K562 (cell line): ENCODE data around the gene PLSCR3. TPM values are rescaled to one million over a fixed set of nuclear protein-coding genes. Genes with fewer than 3 reads are reported as not detected.

ENCODE experiments used
- KLF10 ChIP-seq: fragments of 250-450 bp; sonication (Bioruptor Pico); IDR thresholded peaks from 2 replicates; pipeline ENCODE4 v1.6.1; 2021; ENCODE audit warnings: matching md5 sums
- MCM7 ChIP-seq, 2 experiments: fragments of 450-650 bp; IDR thresholded peaks; 2 replicates each; pipeline ENCODE4 v1.6.1; 2016 to 2018
- MEIS2 ChIP-seq: fragments of 450-650 bp; IDR thresholded peaks from 2 replicates; pipeline ENCODE4 v1.6.1; 2014; ENCODE audit warnings: mild to moderate bottlenecking; ENCODE audit not compliant: partially characterized antibody
- NFXL1 ChIP-seq: fragments of 450-650 bp; formaldehyde crosslinking; IDR thresholded peaks from 2 replicates; pipeline ENCODE4 v1.4.0; 2021; ENCODE audit warnings: mild to moderate bottlenecking
- PCBP1 ChIP-seq: fragments of 200-400 bp; formaldehyde crosslinking; IDR thresholded peaks from 2 replicates; pipeline ENCODE4 v1.6.1; 2018; ENCODE audit warnings: mild to moderate bottlenecking, low read depth, low read length; ENCODE audit not compliant: poor library complexity, severe bottlenecking
- SMAD2 ChIP-seq: fragments of 150-350 bp; IDR thresholded peaks from 2 replicates; pipeline ENCODE4 v1.6.1; 2014; ENCODE audit warnings: low read depth, mild to moderate bottlenecking, low read length
- TAL1 ChIP-seq: fragments of 450-650 bp; IDR thresholded peaks from 2 replicates; pipeline ENCODE4 v1.6.1; 2016; ENCODE audit warnings: mild to moderate bottlenecking
- polyA plus RNA-seq, 8 experiments: library from polyadenylated mRNA; depleted of rRNA in 4 of 8; stranded (reverse) in 5 of 8; unstranded in 3 of 8; fragments of >200 nt; fragmentation: Nextera tagmentation in 2 of 8; fragmentation: Illumina TruSeq in 1 of 8; extraction: Ambion mirVana in 2 of 8; extraction: Trizol in 1 of 8; gene quantifications; 2 replicates each; pipeline versions ENCODE4 v1.2.1 to v1.2.3, GENCODE V29; 2011 to 2014; ENCODE audit warnings: inconsistent platforms in 1 of 8, missing spikeins in 1 of 8
- total RNA-seq, 7 experiments: library from RNA; depleted of rRNA in 6 of 7; stranded (reverse); fragments of >200 nt in 6 of 7; fragmentation: Illumina TruSeq in 2 of 7; extraction: Trizol in 2 of 7; gene quantifications; 2 replicates each; pipeline versions ENCODE4 v1.2.1 to v1.2.3, GENCODE V29; 2011 to 2021; ENCODE audit warnings: low replicate concordance in 1 of 7
- TF ChIP-seq, protein P1 (sequence below), 2 experiments: fragments of 450-650 bp; IDR thresholded peaks; 2 replicates each; pipeline ENCODE4 v1.6.1; 2018; ENCODE audit warnings: mild to moderate bottlenecking in 2 of 2, low read depth in 1 of 2; ENCODE audit not compliant: partially characterized antibody in 2 of 2
- TF ChIP-seq, protein P2 (sequence below): fragments of 450-650 bp; IDR thresholded peaks from 2 replicates; pipeline ENCODE4 v1.6.1; 2016; ENCODE audit warnings: missing biosample characterization, missing genetic modification characterization
- TF ChIP-seq, protein P3 (sequence below): fragments of 250-450 bp; sonication (Bioruptor Pico); IDR thresholded peaks from 2 replicates; pipeline ENCODE4 v1.4.0; 2020; ENCODE audit warnings: mild to moderate bottlenecking, moderate library complexity
- TF ChIP-seq, protein P4 (sequence below), 2 experiments: fragments of 200-800 bp in 1 of 2; sonication (Bioruptor generic) in 1 of 2; sonication (generic) in 1 of 2; formaldehyde crosslinking in 1 of 2; IDR thresholded peaks in 1 of 2; conservative IDR thresholded peaks in 1 of 2; 2 replicates each; pipeline versions ENCODE4 v1.5.0 to v1.6.1; 2016 to 2020; ENCODE audit warnings: missing compliant biosample characterization in 1 of 2, missing genetic modification characterization in 1 of 2, missing genetic modification reagents in 1 of 2
- TF ChIP-seq, protein P5 (sequence below): fragments of 250-450 bp; sonication (Bioruptor Pico); IDR thresholded peaks from 2 replicates; pipeline ENCODE4 v1.5.0; 2020; ENCODE audit warnings: mild to moderate bottlenecking, borderline replicate concordance
- TF ChIP-seq, protein P6 (sequence below): IDR thresholded peaks from 2 replicates; pipeline ENCODE4 v1.6.1; 2011; ENCODE audit not compliant: insufficient read length; ENCODE audit errors: extremely low read depth

The PLSCR3 gene
- total and polyA plus RNA-seq, 9 of the 15 experiments (the other 6 are each of a cell fraction or from before 2014, with no cell fraction given): 3.2 to 16.8 (median 4.5) TPM

DNA sequence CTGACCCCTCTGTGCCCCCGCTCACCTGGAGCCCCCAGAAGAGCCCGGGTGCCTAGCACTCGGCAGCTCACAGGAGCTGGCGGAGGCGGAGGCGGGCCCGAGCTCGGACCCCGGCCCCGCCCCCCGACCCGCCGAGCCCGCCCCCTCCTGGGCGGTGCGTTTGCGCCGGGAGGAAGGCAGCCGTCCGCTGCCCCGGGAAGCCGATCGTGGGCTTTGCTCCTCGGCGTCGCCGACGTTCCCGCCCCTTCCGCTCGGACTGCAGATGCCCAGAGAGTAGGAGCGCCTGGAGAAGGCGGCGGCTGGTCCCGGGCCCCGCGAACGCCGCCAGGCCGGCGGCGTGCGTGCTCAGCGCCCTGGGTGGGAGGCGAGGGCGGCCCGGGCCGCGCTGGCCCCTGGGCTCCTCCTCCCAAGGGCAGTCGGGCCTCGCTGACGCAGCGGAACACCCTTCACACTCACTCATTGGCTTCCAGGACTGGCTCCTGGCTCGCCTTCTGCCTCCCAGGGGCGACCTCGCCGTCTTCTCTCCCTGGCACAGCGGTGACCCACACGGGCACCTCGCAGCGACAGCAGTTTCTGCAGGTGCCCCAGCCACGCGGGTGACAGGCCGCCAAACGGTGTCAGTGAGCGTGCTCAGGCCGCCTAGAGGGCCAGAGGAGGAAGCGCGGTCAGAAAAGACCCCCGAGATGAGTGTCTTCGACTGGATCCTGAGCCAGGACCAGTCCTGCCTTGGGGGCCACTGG, at the start of gene PLSCR3 (continued):
- TF ChIP-seq, protein P1, sequence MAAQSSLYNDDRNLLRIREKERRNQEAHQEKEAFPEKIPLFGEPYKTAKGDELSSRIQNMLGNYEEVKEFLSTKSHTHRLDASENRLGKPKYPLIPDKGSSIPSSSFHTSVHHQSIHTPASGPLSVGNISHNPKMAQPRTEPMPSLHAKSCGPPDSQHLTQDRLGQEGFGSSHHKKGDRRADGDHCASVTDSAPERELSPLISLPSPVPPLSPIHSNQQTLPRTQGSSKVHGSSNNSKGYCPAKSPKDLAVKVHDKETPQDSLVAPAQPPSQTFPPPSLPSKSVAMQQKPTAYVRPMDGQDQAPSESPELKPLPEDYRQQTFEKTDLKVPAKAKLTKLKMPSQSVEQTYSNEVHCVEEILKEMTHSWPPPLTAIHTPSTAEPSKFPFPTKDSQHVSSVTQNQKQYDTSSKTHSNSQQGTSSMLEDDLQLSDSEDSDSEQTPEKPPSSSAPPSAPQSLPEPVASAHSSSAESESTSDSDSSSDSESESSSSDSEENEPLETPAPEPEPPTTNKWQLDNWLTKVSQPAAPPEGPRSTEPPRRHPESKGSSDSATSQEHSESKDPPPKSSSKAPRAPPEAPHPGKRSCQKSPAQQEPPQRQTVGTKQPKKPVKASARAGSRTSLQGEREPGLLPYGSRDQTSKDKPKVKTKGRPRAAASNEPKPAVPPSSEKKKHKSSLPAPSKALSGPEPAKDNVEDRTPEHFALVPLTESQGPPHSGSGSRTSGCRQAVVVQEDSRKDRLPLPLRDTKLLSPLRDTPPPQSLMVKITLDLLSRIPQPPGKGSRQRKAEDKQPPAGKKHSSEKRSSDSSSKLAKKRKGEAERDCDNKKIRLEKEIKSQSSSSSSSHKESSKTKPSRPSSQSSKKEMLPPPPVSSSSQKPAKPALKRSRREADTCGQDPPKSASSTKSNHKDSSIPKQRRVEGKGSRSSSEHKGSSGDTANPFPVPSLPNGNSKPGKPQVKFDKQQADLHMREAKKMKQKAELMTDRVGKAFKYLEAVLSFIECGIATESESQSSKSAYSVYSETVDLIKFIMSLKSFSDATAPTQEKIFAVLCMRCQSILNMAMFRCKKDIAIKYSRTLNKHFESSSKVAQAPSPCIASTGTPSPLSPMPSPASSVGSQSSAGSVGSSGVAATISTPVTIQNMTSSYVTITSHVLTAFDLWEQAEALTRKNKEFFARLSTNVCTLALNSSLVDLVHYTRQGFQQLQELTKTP (IDR thresholded peaks at IDR 0.05; ENCODE audit: low read depth in 1 of 2, partially characterized antibody in 2 of 2): no peak
- TF ChIP-seq, protein P2, sequence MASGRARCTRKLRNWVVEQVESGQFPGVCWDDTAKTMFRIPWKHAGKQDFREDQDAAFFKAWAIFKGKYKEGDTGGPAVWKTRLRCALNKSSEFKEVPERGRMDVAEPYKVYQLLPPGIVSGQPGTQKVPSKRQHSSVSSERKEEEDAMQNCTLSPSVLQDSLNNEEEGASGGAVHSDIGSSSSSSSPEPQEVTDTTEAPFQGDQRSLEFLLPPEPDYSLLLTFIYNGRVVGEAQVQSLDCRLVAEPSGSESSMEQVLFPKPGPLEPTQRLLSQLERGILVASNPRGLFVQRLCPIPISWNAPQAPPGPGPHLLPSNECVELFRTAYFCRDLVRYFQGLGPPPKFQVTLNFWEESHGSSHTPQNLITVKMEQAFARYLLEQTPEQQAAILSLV (tag): no peak
- TF ChIP-seq NFXL1 (CRISPR knock-in tag): no peak
- TF ChIP-seq, protein P3, sequence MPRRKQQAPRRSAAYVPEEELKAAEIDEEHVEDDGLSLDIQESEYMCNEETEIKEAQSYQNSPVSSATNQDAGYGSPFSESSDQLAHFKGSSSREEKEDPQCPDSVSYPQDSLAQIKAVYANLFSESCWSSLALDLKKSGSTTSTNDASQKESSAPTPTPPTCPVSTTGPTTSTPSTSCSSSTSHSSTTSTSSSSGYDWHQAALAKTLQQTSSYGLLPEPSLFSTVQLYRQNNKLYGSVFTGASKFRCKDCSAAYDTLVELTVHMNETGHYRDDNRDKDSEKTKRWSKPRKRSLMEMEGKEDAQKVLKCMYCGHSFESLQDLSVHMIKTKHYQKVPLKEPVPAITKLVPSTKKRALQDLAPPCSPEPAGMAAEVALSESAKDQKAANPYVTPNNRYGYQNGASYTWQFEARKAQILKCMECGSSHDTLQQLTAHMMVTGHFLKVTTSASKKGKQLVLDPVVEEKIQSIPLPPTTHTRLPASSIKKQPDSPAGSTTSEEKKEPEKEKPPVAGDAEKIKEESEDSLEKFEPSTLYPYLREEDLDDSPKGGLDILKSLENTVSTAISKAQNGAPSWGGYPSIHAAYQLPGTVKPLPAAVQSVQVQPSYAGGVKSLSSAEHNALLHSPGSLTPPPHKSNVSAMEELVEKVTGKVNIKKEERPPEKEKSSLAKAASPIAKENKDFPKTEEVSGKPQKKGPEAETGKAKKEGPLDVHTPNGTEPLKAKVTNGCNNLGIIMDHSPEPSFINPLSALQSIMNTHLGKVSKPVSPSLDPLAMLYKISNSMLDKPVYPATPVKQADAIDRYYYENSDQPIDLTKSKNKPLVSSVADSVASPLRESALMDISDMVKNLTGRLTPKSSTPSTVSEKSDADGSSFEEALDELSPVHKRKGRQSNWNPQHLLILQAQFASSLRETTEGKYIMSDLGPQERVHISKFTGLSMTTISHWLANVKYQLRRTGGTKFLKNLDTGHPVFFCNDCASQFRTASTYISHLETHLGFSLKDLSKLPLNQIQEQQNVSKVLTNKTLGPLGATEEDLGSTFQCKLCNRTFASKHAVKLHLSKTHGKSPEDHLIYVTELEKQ (CRISPR knock-in tag): no peak
- TF ChIP-seq PCBP1: no peak
- no peak for TF ChIP-seq SMAD2
- TF ChIP-seq, protein P4, sequence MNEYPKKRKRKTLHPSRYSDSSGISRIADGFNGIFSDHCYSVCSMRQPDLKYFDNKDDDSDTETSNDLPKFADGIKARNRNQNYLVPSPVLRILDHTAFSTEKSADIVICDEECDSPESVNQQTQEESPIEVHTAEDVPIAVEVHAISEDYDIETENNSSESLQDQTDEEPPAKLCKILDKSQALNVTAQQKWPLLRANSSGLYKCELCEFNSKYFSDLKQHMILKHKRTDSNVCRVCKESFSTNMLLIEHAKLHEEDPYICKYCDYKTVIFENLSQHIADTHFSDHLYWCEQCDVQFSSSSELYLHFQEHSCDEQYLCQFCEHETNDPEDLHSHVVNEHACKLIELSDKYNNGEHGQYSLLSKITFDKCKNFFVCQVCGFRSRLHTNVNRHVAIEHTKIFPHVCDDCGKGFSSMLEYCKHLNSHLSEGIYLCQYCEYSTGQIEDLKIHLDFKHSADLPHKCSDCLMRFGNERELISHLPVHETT (CRISPR knock-in tag; conservative IDR thresholded peaks at IDR 0.05 in 1 of 2, IDR thresholded peaks at IDR 0.05 in 1 of 2): peak in 1 of 2 experiments; percentile 67; a peak in 1 of 4 replicates
- TF ChIP-seq, protein P5, sequence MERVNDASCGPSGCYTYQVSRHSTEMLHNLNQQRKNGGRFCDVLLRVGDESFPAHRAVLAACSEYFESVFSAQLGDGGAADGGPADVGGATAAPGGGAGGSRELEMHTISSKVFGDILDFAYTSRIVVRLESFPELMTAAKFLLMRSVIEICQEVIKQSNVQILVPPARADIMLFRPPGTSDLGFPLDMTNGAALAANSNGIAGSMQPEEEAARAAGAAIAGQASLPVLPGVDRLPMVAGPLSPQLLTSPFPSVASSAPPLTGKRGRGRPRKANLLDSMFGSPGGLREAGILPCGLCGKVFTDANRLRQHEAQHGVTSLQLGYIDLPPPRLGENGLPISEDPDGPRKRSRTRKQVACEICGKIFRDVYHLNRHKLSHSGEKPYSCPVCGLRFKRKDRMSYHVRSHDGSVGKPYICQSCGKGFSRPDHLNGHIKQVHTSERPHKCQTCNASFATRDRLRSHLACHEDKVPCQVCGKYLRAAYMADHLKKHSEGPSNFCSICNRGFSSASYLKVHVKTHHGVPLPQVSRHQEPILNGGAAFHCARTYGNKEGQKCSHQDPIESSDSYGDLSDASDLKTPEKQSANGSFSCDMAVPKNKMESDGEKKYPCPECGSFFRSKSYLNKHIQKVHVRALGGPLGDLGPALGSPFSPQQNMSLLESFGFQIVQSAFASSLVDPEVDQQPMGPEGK: no peak
- TF ChIP-seq, protein P6, sequence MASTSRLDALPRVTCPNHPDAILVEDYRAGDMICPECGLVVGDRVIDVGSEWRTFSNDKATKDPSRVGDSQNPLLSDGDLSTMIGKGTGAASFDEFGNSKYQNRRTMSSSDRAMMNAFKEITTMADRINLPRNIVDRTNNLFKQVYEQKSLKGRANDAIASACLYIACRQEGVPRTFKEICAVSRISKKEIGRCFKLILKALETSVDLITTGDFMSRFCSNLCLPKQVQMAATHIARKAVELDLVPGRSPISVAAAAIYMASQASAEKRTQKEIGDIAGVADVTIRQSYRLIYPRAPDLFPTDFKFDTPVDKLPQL: no peak
- TF ChIP-seq TAL1: no peak
- no peak for TF ChIP-seq MEIS2
- TF ChIP-seq MCM7 (IDR thresholded peaks at IDR 0.05): no peak
- TF ChIP-seq KLF10 (CRISPR knock-in tag): no peak
